GM12875 (cell line): ENCODE results near the gene TSHZ2.

Experiments
- H3K4me3 ChIP-seq: one replicate; pipeline ENCODE4 v1.5.1; 2011; ENCODE audit warnings: low read depth, low read length, control low read depth
- TF ChIP-seq, protein P1 (sequence below): IDR thresholded peaks from 2 replicates; pipeline ENCODE4 v1.5.1; 2011; ENCODE audit warnings: low read depth, mild to moderate bottlenecking, control low read depth, inconsistent platforms, low read length, moderate library complexity, borderline replicate concordance; ENCODE audit not compliant: insufficient read depth

TSHZ2 gene

GRCh38 chr20:52974179-52974594, 2.0 kb downstream of the TSHZ2 start:
- no peak overlapping the region for H3K4me3 ChIP-seq

DNA sequence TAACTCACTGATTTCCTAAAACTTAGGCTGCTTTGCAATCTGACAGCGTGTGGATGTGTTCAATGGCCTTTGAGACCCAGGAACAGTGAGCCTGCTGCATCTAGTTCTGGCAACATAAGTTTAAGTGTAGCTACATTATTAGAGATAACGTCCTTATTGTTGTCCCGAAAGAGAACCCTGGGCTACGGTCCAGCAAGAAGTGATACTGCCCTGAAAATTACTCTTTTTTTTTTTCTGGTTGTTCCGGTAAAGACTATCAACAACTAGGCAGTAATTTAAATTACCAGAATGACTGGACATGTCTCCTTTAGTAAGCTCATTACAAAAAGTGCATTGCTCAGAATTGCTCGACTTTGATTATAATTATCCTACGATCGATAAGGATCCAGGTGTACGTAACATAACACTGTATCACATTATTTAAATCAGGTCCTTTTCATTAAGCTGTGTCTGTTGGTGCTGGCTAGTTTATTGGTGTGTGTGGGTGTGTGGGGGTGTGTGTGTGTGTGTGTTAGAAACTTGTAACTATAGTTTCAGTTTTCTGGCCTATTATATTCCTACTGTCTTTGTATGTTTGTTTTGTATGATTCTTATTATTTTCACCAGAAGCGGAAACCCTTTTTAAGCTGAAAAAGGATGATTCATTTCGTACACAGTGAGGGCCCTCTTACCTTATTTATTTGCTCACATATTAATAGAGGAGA, 3.0 kb downstream of the TSHZ2 start:
- TF ChIP-seq, protein P1, sequence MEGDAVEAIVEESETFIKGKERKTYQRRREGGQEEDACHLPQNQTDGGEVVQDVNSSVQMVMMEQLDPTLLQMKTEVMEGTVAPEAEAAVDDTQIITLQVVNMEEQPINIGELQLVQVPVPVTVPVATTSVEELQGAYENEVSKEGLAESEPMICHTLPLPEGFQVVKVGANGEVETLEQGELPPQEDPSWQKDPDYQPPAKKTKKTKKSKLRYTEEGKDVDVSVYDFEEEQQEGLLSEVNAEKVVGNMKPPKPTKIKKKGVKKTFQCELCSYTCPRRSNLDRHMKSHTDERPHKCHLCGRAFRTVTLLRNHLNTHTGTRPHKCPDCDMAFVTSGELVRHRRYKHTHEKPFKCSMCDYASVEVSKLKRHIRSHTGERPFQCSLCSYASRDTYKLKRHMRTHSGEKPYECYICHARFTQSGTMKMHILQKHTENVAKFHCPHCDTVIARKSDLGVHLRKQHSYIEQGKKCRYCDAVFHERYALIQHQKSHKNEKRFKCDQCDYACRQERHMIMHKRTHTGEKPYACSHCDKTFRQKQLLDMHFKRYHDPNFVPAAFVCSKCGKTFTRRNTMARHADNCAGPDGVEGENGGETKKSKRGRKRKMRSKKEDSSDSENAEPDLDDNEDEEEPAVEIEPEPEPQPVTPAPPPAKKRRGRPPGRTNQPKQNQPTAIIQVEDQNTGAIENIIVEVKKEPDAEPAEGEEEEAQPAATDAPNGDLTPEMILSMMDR, result no peak
- H3K4me3 ChIP-seq, result no peak overlapping the region

More at GRCh38 chr20:52974179-52974594, 2.0 kb downstream of the TSHZ2 start:
- TF ChIP-seq, protein P1, result no peak

GRCh38 chr20:52975803-52976531, 3.8 kb downstream of the TSHZ2 start:
- TF ChIP-seq, protein P1, result no peak
- no peak overlapping the region for H3K4me3 ChIP-seq

GRCh38 chr20:52978851-52979250, 6.7 kb downstream of the TSHZ2 start:
- TF ChIP-seq, protein P1, result no peak
- no peak overlapping the region for H3K4me3 ChIP-seq

DNA sequence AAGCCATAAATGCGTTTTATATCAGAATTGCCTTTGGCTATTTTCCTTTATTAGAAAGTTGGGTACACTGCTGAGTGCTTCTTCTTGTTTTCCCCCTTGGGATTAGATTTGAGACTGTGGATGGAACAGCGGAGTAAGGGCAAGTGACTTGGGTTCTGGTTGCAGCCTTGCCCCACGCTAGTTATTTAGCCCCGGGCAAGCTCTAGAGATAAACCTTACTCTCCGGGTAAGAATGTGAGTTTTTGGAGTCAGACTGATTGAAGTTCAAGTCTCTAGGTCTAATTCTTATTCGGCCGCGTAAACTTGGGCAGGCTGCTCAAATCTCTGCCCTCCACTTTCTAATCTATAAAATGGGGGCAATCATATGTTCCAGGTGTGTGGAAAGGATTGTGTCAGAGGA, 8.9 kb downstream of the TSHZ2 start:
- TF ChIP-seq, protein P1, result no peak
- H3K4me3 ChIP-seq, result no peak overlapping the region

GRCh38 chr20:52983726-52984450, 11.7 kb downstream of the TSHZ2 start:
- H3K4me3 ChIP-seq, result no peak overlapping the region
- TF ChIP-seq, protein P1, result no peak
